H9 (cell line): Measurements from ENCODE around the gene ZNF407. TPM values are rescaled to one million over a fixed set of nuclear protein-coding genes. Genes with fewer than 3 reads are reported as not detected.

Experiments
- DNase-seq: peaks from one replicate; pipeline ENCODE4 v3.0.0-alpha.2; 2017
- H2AFZ ChIP-seq: one replicate; pipeline ENCODE4 v1.6.1; 2013; ENCODE audit warnings: mild to moderate bottlenecking, low read length, control low read depth, moderate library complexity
- H2AK5ac ChIP-seq: 2 replicates; pipeline ENCODE4 v1.6.1; 2013; ENCODE audit warnings: low read length, control low read depth, mixed read lengths; ENCODE audit not compliant: insufficient read length
- H2BK120ac ChIP-seq: one replicate; pipeline ENCODE4 v1.6.1; 2013; ENCODE audit warnings: low read depth, mild to moderate bottlenecking, low read length, control low read depth, inconsistent platforms; ENCODE audit not compliant: poor library complexity, severe bottlenecking
- H2BK12ac ChIP-seq: 2 replicates; pipeline ENCODE4 v1.6.1; 2013; ENCODE audit warnings: low read length, control low read depth, mixed read lengths, low read depth; ENCODE audit not compliant: insufficient read length
- H2BK15ac ChIP-seq: 2 replicates; pipeline ENCODE4 v1.6.1; 2013; ENCODE audit warnings: low read depth, low read length, control low read depth
- H2BK20ac ChIP-seq: one replicate; pipeline ENCODE4 v1.6.1; 2013; ENCODE audit warnings: low read depth, mild to moderate bottlenecking, low read length, control low read depth, inconsistent platforms; ENCODE audit not compliant: poor library complexity, severe bottlenecking
- H2BK5ac ChIP-seq: 2 replicates; pipeline ENCODE4 v1.6.1; 2013; ENCODE audit warnings: low read length, control low read depth, mixed read lengths; ENCODE audit not compliant: insufficient read length
- H3K14ac ChIP-seq: 2 replicates; pipeline ENCODE4 v1.6.1; 2013; ENCODE audit warnings: low read length, control low read depth; ENCODE audit not compliant: insufficient read depth
- H3K18ac ChIP-seq: 2 replicates; pipeline ENCODE4 v1.6.1; 2013; ENCODE audit warnings: low read depth, mild to moderate bottlenecking, mixed read lengths, low read length, control low read depth; ENCODE audit not compliant: insufficient read length
- H3K23ac ChIP-seq: 2 replicates; pipeline ENCODE4 v1.6.1; 2013; ENCODE audit warnings: low read length, control low read depth, mixed read lengths, low read depth; ENCODE audit not compliant: insufficient read length
- H3K23me2 ChIP-seq: 2 replicates; pipeline ENCODE4 v1.6.1; 2013; ENCODE audit warnings: low read depth, mild to moderate bottlenecking, mixed read lengths, low read length, control low read depth; ENCODE audit not compliant: insufficient read length, poor library complexity, severe bottlenecking
- H3K27ac ChIP-seq: 2 replicates; pipeline ENCODE4 v1.5.1; 2013; ENCODE audit warnings: low read length, control low read depth, mixed read lengths, low read depth; ENCODE audit not compliant: insufficient read length
- H3K27me3 ChIP-seq: 2 replicates; pipeline ENCODE4 v1.6.1; 2013; ENCODE audit warnings: low read length, control low read depth, inconsistent platforms; ENCODE audit not compliant: insufficient read depth
- H3K4ac ChIP-seq: 2 replicates; pipeline ENCODE4 v1.6.1; 2013; ENCODE audit warnings: low read depth, mild to moderate bottlenecking, control low read depth, inconsistent platforms, low read length, moderate library complexity
- H3K4me1 ChIP-seq: 2 replicates; pipeline ENCODE4 v1.6.1; 2013; ENCODE audit warnings: low read length, control low read depth, inconsistent platforms; ENCODE audit not compliant: insufficient read depth
- H3K4me2 ChIP-seq: 2 replicates; pipeline ENCODE4 v1.6.1; 2013; ENCODE audit warnings: low read length, control low read depth, mixed read lengths; ENCODE audit not compliant: insufficient read length, insufficient read depth
- H3K56ac ChIP-seq: 2 replicates; pipeline ENCODE4 v1.6.1; 2013; ENCODE audit warnings: low read depth, mild to moderate bottlenecking, mixed read lengths, low read length, control low read depth; ENCODE audit not compliant: insufficient read length
- H3K79me1 ChIP-seq: 2 replicates; pipeline ENCODE4 v1.6.1; 2013; ENCODE audit warnings: low read depth, mild to moderate bottlenecking, moderate library complexity, low read length, control low read depth, inconsistent platforms; ENCODE audit not compliant: insufficient read depth, poor library complexity, severe bottlenecking
- H3K79me2 ChIP-seq: 2 replicates; pipeline ENCODE4 v1.6.1; 2013; ENCODE audit warnings: low read length, control low read depth, inconsistent platforms; ENCODE audit not compliant: insufficient read depth
- H3K9ac ChIP-seq: 2 replicates; pipeline ENCODE4 v1.6.1; 2013; ENCODE audit warnings: low read length, control low read depth, mixed read lengths; ENCODE audit not compliant: insufficient read length; ENCODE audit errors: extremely low read depth
- H3K9me3 ChIP-seq: one replicate; pipeline ENCODE4 v1.6.1; 2013; ENCODE audit warnings: low read depth, low read length, inconsistent platforms; ENCODE audit not compliant: control insufficient read depth
- H3T11ph ChIP-seq: one replicate; pipeline ENCODE4 v1.6.1; 2013; ENCODE audit warnings: mild to moderate bottlenecking, low read length, control low read depth, inconsistent platforms
- H4K20me1 ChIP-seq: one replicate; pipeline ENCODE4 v1.6.1; 2013; ENCODE audit not compliant: control insufficient read depth, insufficient read length, insufficient read depth
- H4K5ac ChIP-seq: 2 replicates; pipeline ENCODE4 v1.6.1; 2013; ENCODE audit warnings: low read depth, mild to moderate bottlenecking, mixed read lengths, low read length, control low read depth; ENCODE audit not compliant: insufficient read length
- H4K8ac ChIP-seq: replicated peaks from 2 replicates; pipeline ENCODE4 v1.6.1; 2013; ENCODE audit warnings: low read length, control low read depth, mixed read lengths, low read depth; ENCODE audit not compliant: insufficient read length
- H4K91ac ChIP-seq: 2 replicates; pipeline ENCODE4 v1.6.1; 2013; ENCODE audit warnings: low read depth, mild to moderate bottlenecking, moderate library complexity, mixed read lengths, low read length, control low read depth; ENCODE audit not compliant: insufficient read length
- H3K27ac Mint-ChIP-seq, 3 experiments: 2 replicates in 2 of 3; 3 replicates in 1 of 3; pipeline ENCODE4 v1.8.0; 2020 to 2021; ENCODE audit warnings: mixed read lengths in 3 of 3, mild to moderate bottlenecking in 1 of 3, moderate library complexity in 1 of 3
- H3K27me3 Mint-ChIP-seq: 2 replicates; pipeline ENCODE4 v1.8.0; 2021; ENCODE audit warnings: low read depth, mild to moderate bottlenecking, moderate library complexity, mixed read lengths
- H3K36me3 Mint-ChIP-seq, 3 experiments: 2 replicates in 2 of 3; 3 replicates in 1 of 3; pipeline ENCODE4 v1.8.0; 2020 to 2021; ENCODE audit warnings: low read depth in 3 of 3, mixed read lengths in 3 of 3; ENCODE audit not compliant: insufficient read depth in 1 of 3
- H3K4me1 Mint-ChIP-seq, 2 experiments: 2 replicates each; pipeline ENCODE4 v1.8.0; 2020; ENCODE audit warnings: mixed read lengths in 2 of 2
- H3K4me3 Mint-ChIP-seq, 2 experiments: 2 replicates in 1 of 2; 3 replicates in 1 of 2; pipeline ENCODE4 v1.8.0; 2020 to 2021; ENCODE audit warnings: mild to moderate bottlenecking in 2 of 2, mixed read lengths in 2 of 2, moderate library complexity in 1 of 2
- H3K9me3 Mint-ChIP-seq, 2 experiments: 2 replicates in 1 of 2; 3 replicates in 1 of 2; pipeline ENCODE4 v1.8.0; 2020; ENCODE audit warnings: mild to moderate bottlenecking in 2 of 2, mixed read lengths in 2 of 2, moderate library complexity in 1 of 2
- CTCF ChIP-seq: fragments of 200-600 bp; sonication (generic); conservative IDR thresholded peaks from 3 replicates; pipeline ENCODE4 v1.8.0; 2021; ENCODE audit warnings: antibody characterized with exemption, mild to moderate bottlenecking
- WGBS: extraction: QIAGEN DNeasy Blood & Tissue Kit; methylation state at CpG from one replicate; pipeline ENCODE4 v1.1.7; 2013; ENCODE audit warnings: missing lambda C conversion rate, low lambda C conversion rate, mixed read lengths; ENCODE audit not compliant: insufficient read length; ENCODE audit errors: extremely low coverage; 5-methylcytosine and 5-hydroxymethylcytosine counted together
- total RNA-seq: library from RNA; stranded (reverse); gene quantifications from 2 replicates; pipeline ENCODE4 v1.2.1, GENCODE V29; 2021

ZNF407 gene
- total RNA-seq, 1 experiment from 2014 or later: 8.7 TPM

GRCh38 chr18:74654638-74655037 is 57.0 kb downstream of the ZNF407 start:
- Mint-ChIP-seq H3K36me3 (no peaks in the 10 kb centered on the region), H3K4me1 (peaks cover 0 to 2% of the 10 kb centered on the region in 2 experiments; a peak in 2 of 4 replicates), H3K27ac (no peak overlapping the region), H3K27me3 (no peaks in the 10 kb centered on the region), H3K4me3 (no peak overlapping the region), H3K9me3 (no peaks in the 10 kb centered on the region)
- Histone ChIP-seq H3K9ac (no peak overlapping the region), H3K27me3 (no peaks in the 10 kb centered on the region), H3K9me3 (no peaks in the 10 kb centered on the region), H3K23me2 (no peaks in the 10 kb centered on the region), H4K5ac (no peak overlapping the region), H2AK5ac (no peak overlapping the region), H4K91ac (no peak overlapping the region), H2AFZ (no peak overlapping the region), H2BK20ac (no peak overlapping the region), H3K79me2 (no peaks in the 10 kb centered on the region), H3K4me2 (no peak overlapping the region), H4K20me1 (no peaks in the 10 kb centered on the region), H3K79me1 (no peaks in the 10 kb centered on the region), H3K14ac (no peak overlapping the region), H2BK120ac (no peak overlapping the region), H3T11ph (no peak overlapping the region), H3K4ac (no peak overlapping the region), H3K23ac (no peak overlapping the region), H2BK5ac (no peak overlapping the region), H2BK12ac (no peak overlapping the region), H3K4me1 (no peaks in the 10 kb centered on the region; the same call in 1 of the 2 replicates), H3K18ac (no peak overlapping the region), H3K56ac (no peak overlapping the region), H3K27ac (no peak overlapping the region), H4K8ac (no peak overlapping the region), H2BK15ac (no peak overlapping the region)
- WGBS: no CpG with 5 or more reads among the region's 2 CpGs
- no peak for DNase-seq
- no peak for TF ChIP-seq CTCF
